Ascending aorta (tissue), 2 donors: ENCODE data around the gene TBC1D1. TPM values are rescaled to one million over a fixed set of nuclear protein-coding genes. Genes with fewer than 3 reads are reported as not detected.

ENCODE experiments used
- DNase-seq, 2 donors: peaks; one replicate each; pipeline ENCODE4 v3.0.0-alpha.2; 2019; ENCODE audit warnings: low spot score in 2 of 2
- H3K27ac ChIP-seq, 2 donors: fragments of 200-600 bp; sonication (generic); one replicate each; pipeline ENCODE4 v1.5.1; 2016 to 2017; ENCODE audit warnings: mild to moderate bottlenecking in 1 of 2
- H3K27me3 ChIP-seq: fragments of 200-600 bp; sonication (generic); one replicate; pipeline ENCODE4 v1.5.1; 2017
- H3K36me3 ChIP-seq, 2 donors: fragments of 200-600 bp; sonication (generic); one replicate each; pipeline ENCODE4 v1.5.1; 2016
- H3K4me1 ChIP-seq, 2 donors: fragments of 200-600 bp; sonication (generic); one replicate each; pipeline ENCODE4 v1.5.1; 2016 to 2017; ENCODE audit warnings: mild to moderate bottlenecking in 1 of 2
- H3K4me3 ChIP-seq, 2 donors: fragments of 200-600 bp; sonication (generic); one replicate each; pipeline ENCODE4 v1.5.1; 2016 to 2017; ENCODE audit warnings: mild to moderate bottlenecking in 1 of 2
- H3K9me3 ChIP-seq, 2 donors: fragments of 200-600 bp; sonication (generic); one replicate each; pipeline ENCODE4 v1.5.1; 2016
- intact Hi-C: fragments of 100-400 bp; cut with DNase I; formaldehyde crosslinking; loops from one replicate; pipeline ENCODE4 v1.15.1; 2023
- total RNA-seq: library from RNA; depleted of rRNA; stranded (reverse); fragments of >200 nt; gene quantifications from one replicate; pipeline ENCODE4 v1.1.0, GENCODE V29; 2016
- TF ChIP-seq, protein P1 (sequence below), 3 experiments: fragments of 200-600 bp in 2 of 3; fragments of 450-650 bp in 1 of 3; sonication (generic) in 2 of 3; IDR thresholded peaks; one replicate each; pipeline ENCODE4 v1.5.1; 2016 to 2019; ENCODE audit warnings: antibody characterized with exemption in 3 of 3, mild to moderate bottlenecking in 1 of 3, moderate library complexity in 1 of 3

TBC1D1 gene
- total RNA-seq, 1 donor from 2014 or later = 132 TPM

DNA sequence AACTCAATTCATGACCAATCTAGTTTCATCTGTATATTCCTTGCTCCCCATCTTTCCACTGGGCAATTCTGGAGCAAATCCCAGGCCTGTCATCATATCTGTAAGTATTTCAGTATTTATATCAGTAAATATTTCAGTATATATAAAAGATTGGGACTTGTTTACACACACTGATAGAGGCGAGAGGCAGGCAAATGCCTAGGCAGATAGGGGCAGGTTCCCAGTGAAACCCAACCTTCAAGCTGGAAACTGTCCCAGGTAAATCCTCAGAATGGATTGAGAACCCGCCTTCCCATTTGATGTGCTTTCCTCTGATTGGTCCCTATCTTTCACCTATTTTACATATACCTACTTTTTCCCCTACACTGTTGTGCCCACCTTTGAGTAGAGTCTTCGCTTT is 23.8 kb upstream of the TBC1D1 start:
- Histone ChIP-seq H3K27ac (no peak overlapping the region), H3K27me3 (no peaks in the 10 kb centered on the region), H3K9me3 (no peaks in the 10 kb centered on the region), H3K4me1 (no peaks in the 10 kb centered on the region), H3K36me3 (peaks cover 0 to 10% of the 10 kb centered on the region in 2 donors), H3K4me3 (no peak overlapping the region)
- TF ChIP-seq, protein P1, sequence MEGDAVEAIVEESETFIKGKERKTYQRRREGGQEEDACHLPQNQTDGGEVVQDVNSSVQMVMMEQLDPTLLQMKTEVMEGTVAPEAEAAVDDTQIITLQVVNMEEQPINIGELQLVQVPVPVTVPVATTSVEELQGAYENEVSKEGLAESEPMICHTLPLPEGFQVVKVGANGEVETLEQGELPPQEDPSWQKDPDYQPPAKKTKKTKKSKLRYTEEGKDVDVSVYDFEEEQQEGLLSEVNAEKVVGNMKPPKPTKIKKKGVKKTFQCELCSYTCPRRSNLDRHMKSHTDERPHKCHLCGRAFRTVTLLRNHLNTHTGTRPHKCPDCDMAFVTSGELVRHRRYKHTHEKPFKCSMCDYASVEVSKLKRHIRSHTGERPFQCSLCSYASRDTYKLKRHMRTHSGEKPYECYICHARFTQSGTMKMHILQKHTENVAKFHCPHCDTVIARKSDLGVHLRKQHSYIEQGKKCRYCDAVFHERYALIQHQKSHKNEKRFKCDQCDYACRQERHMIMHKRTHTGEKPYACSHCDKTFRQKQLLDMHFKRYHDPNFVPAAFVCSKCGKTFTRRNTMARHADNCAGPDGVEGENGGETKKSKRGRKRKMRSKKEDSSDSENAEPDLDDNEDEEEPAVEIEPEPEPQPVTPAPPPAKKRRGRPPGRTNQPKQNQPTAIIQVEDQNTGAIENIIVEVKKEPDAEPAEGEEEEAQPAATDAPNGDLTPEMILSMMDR (IDR thresholded peaks at IDR 0.05) = no peak
- DNase-seq = no peak
- intact Hi-C loops = no loop called here

DNA sequence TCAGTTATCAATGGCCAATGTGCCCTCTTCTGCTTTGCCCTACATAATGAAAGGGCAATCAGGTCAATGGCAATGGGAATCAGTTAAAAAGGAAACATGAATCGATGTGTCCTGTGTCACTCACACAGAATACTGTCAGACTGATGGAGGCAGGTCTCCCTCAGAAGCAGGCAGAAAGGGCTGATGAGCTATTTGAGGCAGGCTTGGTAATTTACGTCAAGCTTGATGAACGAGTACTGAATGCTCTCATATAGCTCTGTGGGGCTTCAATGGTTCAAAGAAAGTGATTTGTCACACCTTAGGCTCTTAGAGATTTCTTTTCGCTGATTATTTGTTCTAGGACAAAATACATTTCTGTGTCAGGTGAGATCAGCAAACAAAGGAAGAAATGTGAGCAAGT is 22.6 kb upstream of the TBC1D1 start:
- DNase-seq = no peak
- Histone ChIP-seq H3K4me1 (peaks cover 0 to 2% of the 10 kb centered on the region in 2 donors), H3K4me3 (no peak overlapping the region)

DNA sequence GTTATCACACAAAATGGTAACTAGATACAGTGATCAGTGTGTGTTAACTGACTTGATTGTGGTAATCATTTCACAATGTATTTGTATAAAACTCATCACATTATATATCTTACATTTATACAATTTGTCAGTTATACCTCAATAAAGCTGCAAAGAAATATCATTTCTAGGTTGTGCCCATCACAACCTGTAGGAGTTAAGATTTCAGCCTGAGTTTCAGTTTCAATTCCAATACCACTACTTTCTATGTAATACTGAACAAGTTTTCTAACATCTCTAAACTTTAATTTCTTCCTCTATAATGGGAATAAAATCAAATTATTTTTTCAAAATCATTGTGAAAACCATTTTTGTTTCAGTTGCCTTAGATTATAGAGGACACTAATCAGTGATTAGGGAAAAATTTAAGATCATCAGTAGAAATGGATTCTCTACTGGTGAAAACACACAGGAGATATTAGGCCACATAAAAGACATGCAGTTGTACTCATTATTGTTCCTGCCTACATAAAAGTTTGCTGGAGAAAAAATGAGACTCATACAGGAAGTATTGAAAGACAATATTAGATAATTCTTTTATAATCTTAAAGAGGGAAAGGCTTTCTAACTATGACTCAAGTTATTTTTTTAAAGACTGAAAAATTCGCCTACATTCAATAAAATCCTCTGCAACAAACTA is 18.4 kb upstream of the TBC1D1 start:
- intact Hi-C loops = no loop called here
- no peak for DNase-seq
- H3K4me1 ChIP-seq = peaks cover 0 to 2% of the 10 kb centered on the region in 2 donors
- H3K36me3 ChIP-seq = no peaks in the 10 kb centered on the region
- H3K9me3 ChIP-seq = no peaks in the 10 kb centered on the region
- peak overlapping the region in 1 of 2 donors; percentile 5 for H3K27ac ChIP-seq
- no peaks in the 10 kb centered on the region for H3K27me3 ChIP-seq
- TF ChIP-seq, protein P1 (IDR thresholded peaks at IDR 0.05) = no peak
- no peak overlapping the region for H3K4me3 ChIP-seq

More for the DNA sequence above, 22.6 kb upstream of the TBC1D1 start:
- Histone ChIP-seq H3K9me3 (no peaks in the 10 kb centered on the region), H3K27ac (no peak overlapping the region), H3K27me3 (no peaks in the 10 kb centered on the region), H3K36me3 (peaks cover 0 to 4% of the 10 kb centered on the region in 2 donors)
- intact Hi-C loops = no loop called here
- TF ChIP-seq, protein P1 (IDR thresholded peaks at IDR 0.05) = no peak

DNA sequence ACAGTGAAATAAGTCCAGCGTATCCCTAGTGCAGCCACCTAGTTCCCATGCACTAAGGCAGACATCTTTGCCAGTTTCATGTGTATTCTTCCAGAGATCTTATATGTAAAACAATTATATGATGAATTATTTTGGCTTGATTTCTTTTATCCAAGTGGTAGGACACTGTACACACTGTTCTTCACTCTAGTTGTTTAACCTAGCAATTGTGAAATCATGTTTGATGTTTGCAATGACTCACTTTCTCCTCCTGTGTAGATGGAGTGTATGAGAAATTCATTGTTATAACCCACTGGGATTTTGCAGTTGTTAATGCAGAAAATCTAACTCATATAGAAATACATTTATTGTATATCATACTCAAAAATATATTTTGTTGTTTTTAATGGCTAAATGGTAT is 17.5 kb upstream of the TBC1D1 start:
- TF ChIP-seq, protein P1 (IDR thresholded peaks at IDR 0.05) = no peak
- peaks cover 0 to 2% of the 10 kb centered on the region in 2 donors for H3K4me1 ChIP-seq
- no peaks in the 10 kb centered on the region for H3K36me3 ChIP-seq
- no peaks in the 10 kb centered on the region for H3K27me3 ChIP-seq
- no peak for DNase-seq
- no peak overlapping the region for H3K27ac ChIP-seq
- H3K4me3 ChIP-seq = no peak overlapping the region
- no peaks in the 10 kb centered on the region for H3K9me3 ChIP-seq
- intact Hi-C loops = no loop called here

DNA sequence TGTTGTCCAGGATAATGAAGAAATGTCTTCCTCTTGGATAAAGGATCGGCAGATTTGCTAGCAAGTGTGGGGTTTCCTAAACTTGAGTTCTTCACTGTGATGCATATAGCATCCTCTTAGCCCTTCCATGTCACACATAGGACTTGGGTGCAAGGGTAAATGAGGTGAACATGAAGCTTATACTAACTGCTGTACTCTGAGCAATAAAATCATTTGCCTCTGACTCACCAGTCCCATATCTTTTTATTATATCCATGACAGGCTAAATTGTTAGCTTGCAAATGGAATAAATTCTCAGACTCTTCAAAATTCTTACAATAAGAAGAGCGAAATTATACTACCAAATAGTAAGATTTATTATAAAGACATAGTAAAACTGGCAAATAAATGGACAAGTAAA is 14.7 kb upstream of the TBC1D1 start:
- Histone ChIP-seq H3K4me1 (peaks cover 0 to 2% of the 10 kb centered on the region in 2 donors), H3K4me3 (no peak overlapping the region)
- intact Hi-C loops = no loop called here

More for the DNA sequence above, 14.7 kb upstream of the TBC1D1 start:
- Histone ChIP-seq H3K36me3 (no peaks in the 10 kb centered on the region), H3K9me3 (no peaks in the 10 kb centered on the region), H3K27me3 (no peaks in the 10 kb centered on the region), H3K27ac (no peak overlapping the region)
- TF ChIP-seq, protein P1 (IDR thresholded peaks at IDR 0.05) = no peak
- DNase-seq = no peak
